ENCODE data around the gene GABRB2. TPM values are rescaled to one million over a fixed set of nuclear protein-coding genes. Genes with fewer than 3 reads are reported as not detected.
"Not testable (repeated sequence)": the region's sequence is repeated elsewhere in the genome, so short reads cannot be mapped to it uniquely, and the experiment has no call there.

The GABRB2 gene
- total and polyA plus RNA-seq, 8 donors = 0.05 to 0.41 (median 0.17) TPM; not detected in 3

GRCh38 chr5:161305601-161306000, 240.9 kb downstream of the GABRB2 start:
- TF ChIP-seq CTCF (IDR thresholded peaks at IDR 0.05) = no peak
- H3K27me3 ChIP-seq = no peaks in the 10 kb centered on the region
- no peaks in the 10 kb centered on the region for H3K4me1 ChIP-seq
- DNase-seq (no peak), ATAC-seq (no peak), FAIRE-seq (no peak)
- H3K36me3 ChIP-seq = no peaks in the 10 kb centered on the region
- no peaks in the 10 kb centered on the region for H3K9me3 ChIP-seq
- no peak overlapping the region for H3K27ac ChIP-seq
- H3K4me3 ChIP-seq = no peak overlapping the region
- intact Hi-C loops (cut with DNase I) = no loop called here

- no peak for FAIRE-seq
- WGBS, 2 donors = 94% methylated on average over 1 of the region's 1 CpG
- Histone ChIP-seq H3K4me3 (no peak overlapping the region), H3K27me3 (no peaks in the 10 kb centered on the region), H3K36me3 (no peaks in the 10 kb centered on the region), H3K4me1 (no peaks in the 10 kb centered on the region), H3K27ac (no peak overlapping the region), H3K9me3 (no peaks in the 10 kb centered on the region)
- DNase-seq = no peak
- no peak for ATAC-seq
- no peak for TF ChIP-seq CTCF (IDR thresholded peaks at IDR 0.05)
- intact Hi-C loops (cut with DNase I) = no loop called here
These were observed 244.0 kb downstream of the GABRB2 start for GRCh38 chr5:161302559-161302958.

GRCh38 chr5:161301586-161301985, 244.9 kb downstream of the GABRB2 start:
- ATAC-seq = no peak
- FAIRE-seq = no peak
- intact Hi-C loops (cut with DNase I) = no loop called here
- Histone ChIP-seq H3K36me3 (no peaks in the 10 kb centered on the region), H3K27me3 (no peaks in the 10 kb centered on the region), H3K27ac (no peak overlapping the region), H3K4me1 (no peaks in the 10 kb centered on the region), H3K4me3 (no peak overlapping the region), H3K9me3 (no peaks in the 10 kb centered on the region)
- TF ChIP-seq CTCF (IDR thresholded peaks at IDR 0.05) = no peak
- DNase-seq = no peak
- 72 to 89% methylated on average over 2 of the region's 2 CpGs for WGBS, 2 donors

- no peak for TF ChIP-seq CTCF (IDR thresholded peaks at IDR 0.05)
- ATAC-seq (no peak), FAIRE-seq (no peak), DNase-seq (no peak)
- no peak overlapping the region for H3K4me3 ChIP-seq
- H3K4me1 ChIP-seq = no peaks in the 10 kb centered on the region
- H3K36me3 ChIP-seq = no peaks in the 10 kb centered on the region
- H3K27me3 ChIP-seq = no peaks in the 10 kb centered on the region
- H3K9me3 ChIP-seq = no peaks in the 10 kb centered on the region
- intact Hi-C loops (cut with DNase I) = no loop called here
- H3K27ac ChIP-seq = no peak overlapping the region
- WGBS, 2 donors = 85 to 93% methylated on average over 3 of the region's 3 CpGs
These were observed 247.5 kb downstream of the GABRB2 start for GRCh38 chr5:161299053-161299452.

- H3K36me3 ChIP-seq; H3K27me3 ChIP-seq; ATAC-seq; DNase-seq; H3K4me1 ChIP-seq; FAIRE-seq; H3K9me3 ChIP-seq; H3K27ac ChIP-seq; intact Hi-C loops (cut with DNase I); H3K4me3 ChIP-seq: not testable (repeated sequence)
- 76% methylated on average over 2 of the region's 2 CpGs for WGBS, 2 donors
These were observed 249.1 kb downstream of the GABRB2 start for GRCh38 chr5:161297388-161297787.

Measured in pancreas (tissue), 10 donors.